SKM-1 treated with dmso at 0.1 percent for 144 hours (cell line): Measurements from ENCODE around the gene ATG5.
"Not testable (repeated sequence)": the region's sequence is repeated elsewhere in the genome, so short reads cannot be mapped to it uniquely, and the experiment has no call there.

Experiments
- DNase-seq: peaks from one replicate; lab custom pipeline; 2025; ENCODE audit not compliant: unreplicated experiment; lab: John Stamatoyannopoulos, UW

ATG5 gene

GRCh38 chr6:106259748-106260147 lies 65.8 kb downstream of the ATG5 start:
- DNase-seq: not testable (repeated sequence)

GRCh38 chr6:106258726-106259125 lies 66.8 kb downstream of the ATG5 start:
- DNase-seq: no peak

GRCh38 chr6:106257195-106257594 lies 68.4 kb downstream of the ATG5 start:
- no peak for DNase-seq

DNA sequence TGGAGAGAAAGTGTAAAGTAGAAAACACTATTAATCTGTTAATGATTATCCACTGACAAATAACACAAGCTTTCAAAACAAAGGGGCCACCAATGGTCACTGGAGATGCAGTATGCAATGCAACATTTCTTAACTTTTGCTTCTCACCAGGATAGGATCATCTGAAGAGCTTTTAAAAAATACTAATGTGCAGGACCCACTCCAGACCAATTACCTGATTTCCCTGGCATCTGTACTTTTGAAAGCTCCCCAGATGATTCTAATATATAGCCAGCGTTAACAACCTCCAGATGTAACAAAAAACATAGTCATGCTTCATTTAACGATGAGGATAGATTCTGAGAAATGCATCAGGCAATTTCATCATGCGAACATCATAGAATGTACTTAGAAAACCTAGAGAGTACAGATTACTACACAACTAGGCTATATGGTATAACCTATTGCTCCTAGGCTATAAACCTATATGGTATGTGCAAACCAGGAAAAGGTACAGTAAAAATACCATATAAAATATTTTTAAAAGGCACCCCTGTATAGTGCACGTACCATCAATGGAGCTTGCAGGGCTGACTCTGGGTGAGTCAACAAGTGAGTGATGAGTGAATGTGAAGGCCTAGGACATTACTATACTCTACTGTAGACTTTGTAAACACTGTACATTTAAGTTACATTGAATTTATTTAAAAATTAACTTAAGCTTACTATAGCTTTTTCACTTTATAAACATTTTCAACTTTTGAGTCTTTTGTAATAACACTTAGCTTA lies 69.2 kb downstream of the ATG5 start:
- DNase-seq: no peak

- no peak for DNase-seq
Measured at GRCh38 chr6:106255306-106255705, 70.3 kb downstream of the ATG5 start.

DNA sequence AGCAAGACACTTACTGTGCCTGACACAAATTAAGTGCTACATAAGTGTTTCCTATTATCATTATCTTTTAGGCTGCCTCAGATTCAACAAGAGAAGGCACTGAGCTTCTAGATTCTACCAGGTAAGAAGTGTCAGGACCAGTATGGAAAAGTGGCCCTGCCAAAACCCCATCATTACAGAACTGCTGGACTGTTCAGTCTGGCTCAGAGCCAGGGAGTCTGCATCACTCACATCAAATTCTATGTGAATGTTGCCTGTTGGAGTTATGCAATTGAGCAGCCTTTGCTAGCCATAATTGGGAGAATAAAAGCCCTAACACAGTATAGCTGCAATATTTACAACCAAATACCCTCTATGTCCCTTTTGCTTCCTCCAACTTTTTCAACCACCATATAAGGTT lies 70.9 kb downstream of the ATG5 start:
- no peak for DNase-seq

DNA sequence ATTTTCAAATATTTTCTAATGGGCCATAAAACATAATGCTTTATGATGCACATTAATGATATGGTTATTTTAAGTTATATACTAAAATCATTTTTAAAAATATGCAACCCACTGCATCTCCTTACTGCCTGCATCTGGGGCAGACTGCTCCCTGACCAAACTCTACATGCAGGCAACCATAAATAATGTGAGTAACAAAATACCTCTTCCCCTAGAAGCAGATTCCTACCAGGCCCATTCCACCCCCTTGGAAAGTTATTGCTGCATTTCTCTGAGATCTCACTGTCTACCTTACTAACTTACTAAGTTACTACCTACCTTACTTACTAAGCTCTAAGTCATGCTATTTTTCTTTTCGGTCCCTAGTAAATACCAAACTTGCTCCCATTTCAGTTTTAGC lies 71.8 kb downstream of the ATG5 start:
- DNase-seq: no peak

- DNase-seq: no peak
Measured at GRCh38 chr6:106253172-106253571, 72.4 kb downstream of the ATG5 start.

DNA sequence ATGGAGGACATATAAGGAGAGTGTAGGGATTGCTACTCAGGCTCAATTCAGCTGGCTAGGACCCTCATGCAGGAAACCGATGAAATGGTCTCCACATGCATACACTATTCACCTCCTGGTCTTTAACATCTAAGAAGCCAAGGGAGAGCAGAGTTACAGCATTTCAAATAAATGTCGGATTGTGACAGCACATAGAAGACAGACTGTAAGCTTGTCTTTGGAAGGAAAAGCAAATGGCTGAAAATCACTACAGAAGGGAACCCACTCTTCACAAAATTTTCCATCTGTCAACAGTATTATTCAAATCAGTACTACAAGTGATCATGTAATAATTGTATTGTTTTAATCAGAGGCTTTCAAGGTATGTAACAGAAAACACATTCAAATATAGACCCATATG lies 72.9 kb downstream of the ATG5 start:
- no peak for DNase-seq

- not testable (repeated sequence) for DNase-seq
Measured at GRCh38 chr6:106251531-106252255, 73.9 kb downstream of the ATG5 start.

- no peak for DNase-seq
Measured at GRCh38 chr6:106250953-106251352, 74.6 kb downstream of the ATG5 start.

GRCh38 chr6:106249658-106250057 lies 75.9 kb downstream of the ATG5 start:
- no peak for DNase-seq

- DNase-seq: no peak
Measured at GRCh38 chr6:106247733-106248132, 77.8 kb downstream of the ATG5 start.

GRCh38 chr6:106247293-106247692 lies 78.3 kb downstream of the ATG5 start:
- DNase-seq: no peak

DNA sequence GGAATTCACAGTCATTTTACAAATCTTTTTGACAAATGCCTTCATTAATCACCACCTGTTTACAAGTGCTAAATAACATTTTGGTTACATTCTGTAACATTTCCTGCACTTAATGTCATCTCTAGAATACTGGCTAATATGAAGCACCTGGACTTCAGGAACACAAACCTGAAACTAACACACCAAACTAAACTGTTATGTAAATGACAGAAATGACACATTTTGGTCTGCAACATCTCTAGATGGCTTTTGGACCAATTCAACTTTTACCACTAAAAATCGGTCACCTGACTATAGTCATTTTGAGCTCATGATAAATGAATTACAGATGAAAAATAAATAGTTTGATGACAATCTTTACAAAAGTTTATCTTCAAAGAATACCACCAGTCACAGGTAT lies 80.6 kb downstream of the ATG5 start:
- no peak for DNase-seq

DNA sequence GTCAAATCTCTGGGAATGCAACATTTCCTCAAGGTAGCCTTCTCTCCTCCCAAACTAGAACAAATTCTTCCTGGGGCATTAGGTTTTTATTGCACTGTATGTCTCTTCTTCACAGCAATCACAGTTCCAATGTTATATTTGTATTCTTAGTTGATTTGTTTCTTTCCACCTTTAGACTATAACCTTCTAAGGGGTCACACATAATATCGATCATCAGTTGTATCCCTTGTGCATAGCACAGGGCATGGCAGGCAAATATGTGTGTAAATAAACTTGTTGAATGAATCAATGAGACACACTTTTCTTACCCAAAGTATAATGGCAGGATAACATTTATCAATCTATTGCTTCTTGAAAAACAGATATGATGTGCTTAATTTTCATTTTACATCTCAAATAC lies 81.0 kb downstream of the ATG5 start:
- DNase-seq: no peak

GRCh38 chr6:106243261-106243660 lies 82.3 kb downstream of the ATG5 start:
- DNase-seq: no peak

GRCh38 chr6:106241498-106241897 lies 84.1 kb downstream of the ATG5 start:
- DNase-seq: no peak

GRCh38 chr6:106237286-106237685 lies 88.3 kb downstream of the ATG5 start:
- DNase-seq: no peak

DNA sequence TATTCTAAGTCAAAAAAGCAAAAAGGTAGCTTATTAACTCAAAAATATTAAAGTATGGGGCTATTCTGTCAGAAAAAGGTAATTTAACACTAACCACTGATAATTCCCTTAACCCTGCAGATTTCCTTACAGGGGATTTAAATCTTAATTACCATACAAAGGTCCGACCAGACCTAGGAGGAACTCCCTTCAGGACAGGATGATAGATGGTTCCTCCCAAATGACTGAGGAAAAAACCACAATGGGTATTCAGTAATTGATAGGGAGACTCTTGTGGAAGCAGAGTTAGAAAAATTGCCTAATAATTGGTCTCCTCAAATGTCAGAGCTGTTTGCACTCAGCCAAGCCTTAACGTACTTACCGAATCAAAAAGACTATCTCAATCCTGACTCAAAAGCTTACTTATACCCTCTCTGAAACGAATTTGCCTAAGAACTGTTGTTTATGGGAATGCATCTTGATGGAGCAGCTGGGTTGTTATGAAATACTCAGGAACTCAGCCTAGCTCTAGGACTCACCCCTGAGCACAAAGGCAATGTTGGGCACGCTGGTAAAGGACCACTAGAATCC lies 95.6 kb downstream of the ATG5 start:
- not testable (repeated sequence) for DNase-seq

DNA sequence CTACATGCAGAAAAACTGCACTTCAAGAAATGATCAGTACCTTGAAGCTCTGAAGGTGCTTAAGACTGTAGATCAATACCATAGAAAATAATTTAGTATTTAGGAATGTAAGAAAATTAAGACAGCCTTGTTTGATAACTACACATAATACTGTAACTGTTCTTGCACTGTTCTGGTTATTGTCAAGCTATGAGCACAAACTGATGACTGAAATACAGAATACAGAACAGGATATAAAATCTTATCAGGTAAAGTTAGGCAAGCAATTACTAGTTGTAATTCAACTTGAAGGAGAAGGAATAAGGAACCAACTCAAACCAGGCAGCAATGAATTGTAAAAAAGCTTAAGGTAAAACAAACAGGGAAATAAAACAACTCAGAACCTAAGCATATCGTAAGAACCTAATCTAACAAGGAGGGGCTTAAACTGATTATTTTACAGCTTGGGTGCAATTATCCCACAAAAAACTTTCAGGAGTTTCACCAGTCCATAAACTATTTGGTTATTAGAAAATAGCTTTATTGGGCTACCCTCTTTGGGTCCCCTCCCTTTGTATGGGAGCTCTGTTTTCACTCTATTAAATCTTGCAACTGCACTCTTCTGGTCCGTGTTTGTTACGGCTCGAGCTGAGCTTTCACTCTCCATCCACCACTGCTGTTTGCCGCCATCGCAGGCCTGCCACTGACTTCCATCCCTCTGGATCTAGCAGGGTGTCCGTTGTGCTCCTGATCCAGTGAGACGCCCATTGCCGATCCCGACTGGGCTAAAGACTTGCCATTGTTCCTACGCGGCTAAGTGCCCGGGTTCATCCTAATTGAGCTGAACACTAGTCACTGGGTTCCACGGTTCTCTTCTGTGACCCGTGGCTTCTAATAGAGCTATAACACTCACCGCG lies 97.7 kb downstream of the ATG5 start:
- DNase-seq: no peak
